NB4 (cell line): ENCODE results near the gene NIPA2.

ENCODE experiments used
- DNase-seq: peaks from one replicate; pipeline ENCODE4 v3.0.0; 2010; ENCODE audit warnings: low read depth
- H3K4me3 ChIP-seq: one replicate; pipeline ENCODE4 v1.5.1; 2011; ENCODE audit warnings: mild to moderate bottlenecking, low read depth, low read length, moderate library complexity
- CTCF ChIP-seq: IDR thresholded peaks from one replicate; pipeline ENCODE4 v1.5.1; 2012; ENCODE audit warnings: low read depth, low read length
- MAX ChIP-seq: IDR thresholded peaks from 2 replicates; pipeline ENCODE4 v1.6.1; 2011; ENCODE audit warnings: low read depth, low read length
- MYC ChIP-seq: IDR thresholded peaks from 2 replicates; pipeline ENCODE4 v1.6.1; 2011; ENCODE audit warnings: low read depth, low read length
- POLR2A ChIP-seq: IDR thresholded peaks from 2 replicates; pipeline ENCODE4 v1.6.1; 2011; ENCODE audit warnings: mild to moderate bottlenecking; ENCODE audit not compliant: insufficient read length; ENCODE audit errors: extremely low read depth

Gene NIPA2

GRCh38 chr15:22885120-22885519, 46.7 kb downstream of the NIPA2 start:
- no peak overlapping the region for H3K4me3 ChIP-seq
- no peak for DNase-seq
- no peak for TF ChIP-seq MAX

GRCh38 chr15:22887157-22887951, 48.9 kb downstream of the NIPA2 start:
- peak; percentile 13 for DNase-seq
- no peak overlapping the region for H3K4me3 ChIP-seq

GRCh38 chr15:22888120-22888859, 49.8 kb downstream of the NIPA2 start:
- no peak for DNase-seq
- no peak overlapping the region for H3K4me3 ChIP-seq
- TF ChIP-seq MYC (no peak), POLR2A (no peak), CTCF (no peak), MAX (no peak)

More at GRCh38 chr15:22887157-22887951, 48.9 kb downstream of the NIPA2 start:
- no peak for TF ChIP-seq POLR2A
- TF ChIP-seq MAX, result no peak
- no peak for TF ChIP-seq CTCF
- no peak for TF ChIP-seq MYC

- DNase-seq, result no peak
- no peak overlapping the region for H3K4me3 ChIP-seq
- TF ChIP-seq CTCF, result no peak
- no peak for TF ChIP-seq MAX
- TF ChIP-seq MYC, result no peak
- TF ChIP-seq POLR2A, result no peak
Observed at GRCh38 chr15:22889146-22889818, 50.8 kb downstream of the NIPA2 start.

- no peak for TF ChIP-seq POLR2A
- TF ChIP-seq MYC, result no peak
- TF ChIP-seq MAX, result no peak
- TF ChIP-seq CTCF, result no peak
- no peak for DNase-seq
- H3K4me3 ChIP-seq, result no peak overlapping the region
Observed at GRCh38 chr15:22890296-22890695, 51.8 kb downstream of the NIPA2 start.
